Stimulated activated CD4-positive, alpha-beta T cell treated with anti-CD3 and anti-CD28 coated beads, Interleukin-15, amount 100 ng/mL, for 24 hours (primary cell): ENCODE data around the gene NDFIP1.
"Not testable (repeated sequence)": the region's sequence is repeated elsewhere in the genome, so short reads cannot be mapped to it uniquely, and the experiment has no call there.

Experiments used
- DNase-seq: peaks from one replicate; pipeline ENCODE4 v3.0.0-alpha.2; 2020

Gene NDFIP1

DNA sequence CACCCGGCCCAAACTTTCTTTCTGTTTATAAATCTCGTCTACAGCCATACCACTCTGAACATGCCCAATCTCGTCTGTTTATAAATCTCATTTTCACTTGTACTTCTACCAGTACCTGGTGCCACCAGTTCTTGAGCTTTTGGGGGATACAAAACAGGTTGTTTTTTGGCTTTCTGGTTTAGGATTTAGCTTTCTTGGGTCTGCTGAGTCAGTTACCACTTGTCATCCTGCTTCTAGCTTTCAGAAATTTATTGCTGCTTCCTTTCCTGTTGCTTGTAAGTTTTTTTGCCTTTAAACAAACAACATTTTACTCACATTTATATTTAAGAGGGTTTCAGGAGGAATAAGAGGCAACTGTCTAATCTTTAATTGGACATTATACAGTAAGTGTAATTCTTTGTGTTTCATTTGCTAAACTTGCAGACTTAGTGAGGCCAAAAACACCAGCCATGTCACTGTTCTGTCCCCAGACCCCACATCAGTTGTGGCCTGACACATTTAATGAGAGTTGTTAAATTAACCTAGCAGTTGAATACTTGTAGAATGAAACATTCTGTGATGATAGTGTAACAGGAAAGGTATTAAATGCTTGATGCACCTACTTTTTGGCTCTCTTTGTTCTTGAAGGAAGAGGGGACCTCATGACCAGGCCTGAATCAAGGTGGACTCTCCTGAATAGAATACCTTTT is 11.8 kb downstream of the NDFIP1 start:
- no peak for DNase-seq

DNA sequence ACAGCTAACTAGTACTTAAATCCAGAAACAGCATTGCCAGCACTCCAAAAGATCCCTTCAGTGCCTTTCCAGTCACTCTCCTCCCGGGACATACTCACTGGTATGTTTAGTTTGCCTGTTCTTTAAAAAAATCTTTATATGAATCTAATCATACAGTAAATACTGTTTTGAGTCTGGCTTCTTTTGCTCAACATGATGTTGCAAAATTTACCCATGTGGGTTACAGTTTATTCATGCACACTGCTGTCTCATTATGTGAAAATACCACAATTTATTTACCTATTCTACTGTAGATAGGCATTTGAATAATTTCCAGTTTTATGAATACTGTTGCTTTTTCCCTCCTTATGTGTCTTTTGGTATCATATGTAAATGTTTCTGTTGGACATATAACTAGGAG is 13.5 kb downstream of the NDFIP1 start:
- no peak for DNase-seq

DNA sequence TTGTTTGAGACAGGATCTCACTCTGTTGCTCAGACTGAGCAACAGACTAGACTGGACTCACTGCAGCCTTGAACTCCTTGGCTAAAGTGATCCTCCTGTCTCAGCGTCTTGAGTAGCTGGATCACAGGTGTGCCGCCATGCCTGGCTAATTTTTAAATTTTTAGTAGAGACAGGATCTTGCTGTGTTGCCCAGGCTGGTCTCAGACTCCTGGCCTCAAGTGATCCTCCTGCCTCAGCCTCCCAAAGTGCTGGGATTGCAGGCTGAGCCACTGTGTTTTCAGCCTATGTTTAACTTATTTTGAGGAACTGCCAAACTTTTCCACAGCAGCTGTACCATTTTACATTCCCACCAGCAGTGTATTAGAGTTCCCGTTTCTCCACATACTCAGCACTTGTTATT is 16.8 kb downstream of the NDFIP1 start:
- DNase-seq, result no peak

DNA sequence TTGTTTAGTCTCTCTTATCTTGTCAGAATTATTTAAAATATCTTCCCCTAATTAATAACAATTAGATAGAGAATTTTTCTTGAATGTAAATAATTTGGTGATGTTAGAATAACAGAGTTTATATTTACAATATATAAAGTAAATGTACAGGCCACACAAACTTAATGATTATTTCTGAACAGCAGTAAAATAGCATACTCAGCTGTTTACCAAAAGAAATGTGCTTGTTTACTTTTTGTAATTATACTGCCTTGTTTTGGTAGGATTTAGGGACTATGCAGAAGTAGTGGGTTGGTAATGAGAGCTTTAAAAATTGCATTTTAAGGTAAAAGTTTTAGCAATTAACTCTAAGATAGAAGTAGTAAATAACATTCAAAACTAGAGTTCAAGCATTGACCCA is 17.4 kb downstream of the NDFIP1 start:
- DNase-seq, result no peak

DNA sequence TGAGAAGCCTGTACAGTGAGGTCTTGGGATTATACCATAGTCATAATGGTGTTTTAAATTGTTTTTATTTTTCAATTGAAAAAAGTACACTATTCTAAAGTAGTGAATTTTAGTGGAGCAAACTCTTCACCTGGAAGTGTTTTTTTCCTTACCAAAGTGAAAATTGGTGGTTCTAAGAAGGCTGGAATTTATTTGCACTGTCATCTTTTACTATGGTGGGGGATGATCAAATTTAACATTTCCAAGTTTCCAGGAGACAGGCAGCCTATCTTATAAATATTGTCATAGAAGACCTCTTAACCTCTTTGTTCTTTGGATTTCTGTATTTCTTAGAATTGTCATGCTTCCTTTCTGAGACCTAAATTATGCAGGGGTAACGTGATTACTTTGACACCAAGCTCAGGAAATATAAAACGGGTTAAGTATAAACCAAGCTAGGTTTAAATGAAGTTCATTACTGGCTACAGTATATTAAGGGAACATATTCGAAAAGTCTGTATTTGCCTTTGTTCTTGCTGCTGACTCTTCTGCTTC is 20.2 kb downstream of the NDFIP1 start:
- DNase-seq, result no peak

DNA sequence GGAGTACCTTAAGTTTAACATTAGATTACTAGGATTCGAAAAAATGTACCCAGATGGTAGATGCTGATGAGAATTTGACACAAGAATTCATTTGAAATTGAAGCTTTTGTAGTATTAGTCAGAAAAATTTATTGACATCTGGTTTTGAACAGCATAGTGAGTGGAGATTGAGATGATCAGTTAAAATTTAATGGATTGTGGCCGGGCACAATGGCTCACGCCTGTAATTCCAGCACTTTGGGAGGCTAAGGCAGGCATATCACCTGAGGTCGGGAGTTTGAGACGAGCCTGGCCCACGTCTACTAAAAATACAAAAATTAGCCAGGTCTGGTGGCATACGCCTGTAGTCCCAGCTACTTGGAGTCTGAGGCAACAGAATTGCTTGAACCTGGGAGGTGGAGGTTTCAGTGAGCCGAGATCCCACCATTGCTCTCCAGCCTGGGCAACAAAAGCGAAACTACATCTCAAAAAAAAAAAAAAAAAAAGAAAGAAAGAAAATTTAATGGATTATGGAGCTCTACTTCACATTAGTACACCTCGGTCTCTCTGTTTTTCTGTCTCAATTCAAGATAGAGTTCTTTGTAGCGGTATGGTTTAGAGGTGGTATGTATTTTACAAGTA is 21.0 kb downstream of the NDFIP1 start:
- DNase-seq, result no peak

DNA sequence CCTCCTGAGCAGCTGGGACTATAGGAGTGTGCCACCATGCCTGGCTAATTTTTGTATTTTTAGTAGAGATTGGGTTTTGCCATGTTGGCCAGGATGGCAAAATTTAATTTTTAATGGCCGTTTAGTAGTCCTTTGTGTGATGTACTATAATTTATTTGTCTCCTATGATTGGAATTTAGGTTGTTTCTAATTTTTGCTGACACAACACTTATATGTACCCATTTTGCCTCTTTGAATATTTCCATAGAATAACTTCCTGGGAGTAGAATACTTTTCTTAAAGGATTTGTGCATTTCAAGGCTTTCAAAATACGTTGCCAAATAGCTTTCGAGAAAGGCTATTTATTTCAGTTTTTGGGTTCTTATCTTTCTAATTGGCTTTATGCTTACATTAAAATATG is 22.8 kb downstream of the NDFIP1 start:
- no peak for DNase-seq

DNA sequence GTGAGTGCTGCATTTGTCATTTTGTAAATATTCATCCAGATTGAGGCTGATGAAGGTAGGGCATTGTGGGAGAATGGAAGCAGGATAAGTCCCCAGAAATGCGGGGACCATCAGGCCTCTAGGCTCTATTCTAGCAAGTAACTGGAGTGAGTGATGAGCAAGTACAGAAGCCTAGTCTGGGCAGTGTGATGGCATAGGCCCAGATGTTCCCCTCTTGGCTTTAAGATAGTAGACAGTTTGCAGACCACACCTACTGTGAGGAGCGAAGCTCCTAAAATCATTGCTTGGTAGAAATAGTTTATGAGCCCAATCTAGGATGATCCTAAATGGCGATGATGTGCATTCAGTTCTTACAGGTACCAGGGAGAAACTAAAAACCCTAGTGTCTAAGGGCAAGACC is 24.3 kb downstream of the NDFIP1 start:
- no peak for DNase-seq

DNA sequence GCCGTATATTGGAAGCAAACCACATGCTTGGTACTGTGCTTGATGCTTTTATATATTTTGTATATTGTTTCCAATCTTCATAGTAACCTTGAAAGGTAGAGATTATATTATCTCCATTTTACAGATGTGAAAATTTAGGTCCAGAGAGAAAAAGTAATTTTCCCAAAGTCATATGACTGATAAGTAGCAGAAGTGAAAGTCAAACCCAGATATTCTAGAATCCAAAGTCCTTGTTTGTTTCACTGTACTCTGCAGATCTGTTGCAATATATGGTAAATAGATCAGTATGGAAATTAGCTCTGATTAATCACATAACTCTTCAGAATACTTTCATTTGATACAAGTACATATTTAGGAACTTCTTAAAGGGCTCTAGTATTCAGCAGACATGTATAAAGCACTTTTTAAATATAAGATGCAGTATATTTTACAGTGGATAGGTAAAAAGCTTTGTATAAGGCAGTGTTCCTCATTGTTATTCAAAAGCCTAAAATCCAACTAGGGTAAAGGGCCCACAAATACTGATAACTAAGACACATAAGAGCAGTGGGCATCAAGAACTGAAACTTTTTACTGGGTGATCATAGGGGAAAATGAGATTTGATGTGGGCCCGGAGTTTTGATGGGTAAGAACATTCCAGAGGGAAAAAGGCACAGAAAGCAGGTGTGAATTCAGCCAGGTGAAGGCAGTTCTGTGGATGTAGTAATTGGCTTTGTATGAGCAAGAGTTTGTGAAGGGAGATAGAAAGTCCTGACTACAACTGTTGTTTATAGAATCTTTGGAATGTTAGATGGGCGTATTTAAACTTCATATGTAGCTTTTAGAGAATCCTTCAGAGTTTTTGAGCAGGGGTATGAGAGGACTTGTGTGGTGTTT is 25.0 kb downstream of the NDFIP1 start:
- DNase-seq, result no peak

DNA sequence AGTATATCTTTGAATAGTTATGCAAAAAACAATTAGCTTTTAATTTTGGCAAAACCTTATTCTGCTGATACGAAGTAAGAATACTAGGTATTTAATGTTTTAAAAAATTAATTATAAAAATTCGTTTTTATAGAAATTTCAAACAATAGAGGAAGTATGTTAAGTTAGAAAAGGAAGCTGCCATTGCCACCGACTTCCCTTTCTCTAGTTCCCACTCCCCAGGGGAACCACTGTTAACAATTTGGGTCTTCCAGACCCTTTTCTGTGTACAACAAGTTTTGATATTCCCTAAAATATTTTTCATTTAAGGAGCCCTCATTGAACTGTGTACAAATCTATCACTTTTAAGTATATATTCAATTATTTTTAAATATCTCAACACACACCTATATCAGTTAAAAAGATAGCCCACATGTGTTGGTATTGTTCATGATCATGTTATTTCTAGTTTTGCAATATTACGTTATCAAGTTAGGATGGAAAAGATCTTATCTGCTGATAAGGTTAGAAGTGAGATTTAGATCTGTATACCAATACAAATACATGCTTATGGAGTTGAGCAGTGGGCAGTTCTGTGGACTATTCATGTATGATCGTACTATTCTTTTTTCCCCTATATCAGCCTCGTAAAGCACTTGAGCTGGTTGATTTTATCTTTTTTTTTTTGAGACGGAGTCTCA is 25.9 kb downstream of the NDFIP1 start:
- no peak for DNase-seq

DNA sequence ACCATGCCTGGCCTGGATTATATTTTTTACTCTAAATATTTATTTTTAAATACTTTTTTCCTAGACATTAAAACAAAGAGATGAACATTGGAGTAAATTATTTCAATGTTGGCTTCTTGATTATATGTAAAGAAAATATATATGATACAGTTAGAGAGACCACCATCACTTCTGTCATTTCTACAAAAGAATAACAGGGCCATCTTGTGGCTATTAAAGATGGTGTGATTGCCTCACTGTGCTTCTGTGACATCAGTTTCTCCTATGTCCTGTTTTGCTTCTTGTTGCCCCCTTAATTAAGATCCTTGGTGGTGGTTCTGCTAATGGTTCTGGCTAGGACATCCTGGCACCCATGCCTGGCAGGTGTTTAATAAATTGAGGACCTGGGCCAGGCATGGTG is 32.9 kb downstream of the NDFIP1 start:
- DNase-seq, result no peak

DNA sequence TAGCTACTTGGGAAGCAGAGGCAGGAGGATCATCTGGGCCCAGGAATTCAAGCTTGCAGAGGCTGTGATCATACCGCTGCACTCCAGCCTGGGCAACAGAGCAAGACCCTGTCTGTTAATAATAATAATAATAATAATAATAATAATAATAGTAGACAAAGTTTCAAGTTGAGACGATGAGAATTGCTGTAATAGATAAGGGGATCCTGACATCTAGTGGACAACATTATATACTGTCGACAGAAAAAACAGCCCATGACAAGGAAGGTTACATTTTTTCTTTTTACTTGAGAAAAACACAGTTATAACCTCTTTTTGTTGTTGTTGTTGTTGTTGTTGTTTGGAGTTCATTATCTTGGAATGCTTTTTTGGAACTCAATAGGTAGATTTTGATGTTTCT is 35.3 kb downstream of the NDFIP1 start:
- DNase-seq, result no peak

DNA sequence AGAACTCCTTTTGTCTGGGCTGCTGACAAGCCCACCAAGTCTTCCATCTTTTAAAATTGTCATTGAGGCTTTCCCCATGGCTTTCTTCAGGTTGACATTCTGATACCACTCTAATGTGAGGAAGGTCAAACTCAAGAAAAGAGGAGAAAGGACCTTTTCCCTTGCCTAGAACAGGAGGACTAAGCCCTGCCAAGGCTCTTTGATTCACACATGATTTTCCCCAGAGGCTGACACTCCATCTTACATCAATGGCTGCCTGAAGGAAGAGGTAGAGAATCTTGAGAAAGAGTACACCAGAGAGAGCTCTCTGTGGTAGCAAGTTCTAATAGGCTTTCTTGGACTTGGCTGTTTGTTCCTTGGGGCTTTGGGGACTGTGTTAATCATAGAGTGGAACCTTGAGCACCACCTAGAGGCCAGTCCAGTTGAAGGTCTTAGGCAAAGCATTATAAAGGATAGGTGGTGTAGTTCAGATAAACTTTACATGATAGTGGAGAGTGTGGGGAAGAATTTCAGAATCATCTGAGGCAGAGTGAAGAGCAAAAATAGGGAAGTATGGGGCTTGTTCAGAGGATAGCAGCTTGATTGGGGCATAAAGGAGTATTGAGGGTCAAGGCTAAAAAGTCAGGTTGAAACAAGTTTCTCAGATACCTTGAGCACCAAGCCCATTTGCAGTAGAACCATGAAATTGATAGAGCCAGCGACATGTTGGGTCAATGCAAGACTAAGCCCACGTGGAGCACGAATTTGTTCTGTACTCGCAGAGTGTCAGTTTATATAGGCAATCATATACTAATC is 36.7 kb downstream of the NDFIP1 start:
- peak; percentile 74 for DNase-seq

DNA sequence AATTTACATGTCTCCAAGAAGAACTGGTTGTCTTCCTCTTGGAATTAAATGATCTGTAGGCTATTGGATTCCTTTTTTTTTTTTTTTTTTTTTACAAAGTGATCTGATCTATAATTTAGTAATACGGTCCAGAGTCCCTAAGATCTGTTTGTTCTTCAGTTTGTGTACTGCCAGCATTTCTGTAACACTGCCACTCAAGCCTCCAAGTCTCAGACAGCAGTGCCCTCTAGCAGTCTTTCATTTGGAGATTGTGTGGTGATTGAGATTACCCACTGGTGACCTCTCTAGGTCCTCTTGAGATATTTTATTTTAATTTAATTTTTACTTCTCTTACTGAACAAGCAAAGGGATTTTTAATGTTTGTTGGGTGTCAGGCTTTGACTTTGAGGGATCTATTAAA is 40.8 kb downstream of the NDFIP1 start:
- DNase-seq, result no peak

DNA sequence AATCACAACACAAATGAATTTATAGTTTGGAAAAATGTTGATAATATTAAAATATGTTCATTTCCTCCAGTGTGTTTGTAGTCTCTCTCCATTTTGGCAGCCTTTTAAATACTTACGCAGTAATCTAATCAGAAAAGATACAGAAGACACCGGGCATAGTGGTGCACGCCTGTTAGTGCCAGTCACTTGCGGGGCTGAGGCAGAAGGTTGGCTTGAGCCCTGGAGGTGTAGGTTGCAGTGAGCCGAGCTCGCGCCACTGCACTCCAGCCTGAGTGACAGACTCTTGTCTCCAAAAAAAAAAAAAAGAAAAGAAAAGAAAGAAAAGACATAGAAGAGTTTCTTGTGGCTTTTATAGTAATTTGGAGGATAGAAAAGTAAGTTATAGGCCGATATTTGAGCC is 41.9 kb downstream of the NDFIP1 start:
- DNase-seq, result no peak

DNA sequence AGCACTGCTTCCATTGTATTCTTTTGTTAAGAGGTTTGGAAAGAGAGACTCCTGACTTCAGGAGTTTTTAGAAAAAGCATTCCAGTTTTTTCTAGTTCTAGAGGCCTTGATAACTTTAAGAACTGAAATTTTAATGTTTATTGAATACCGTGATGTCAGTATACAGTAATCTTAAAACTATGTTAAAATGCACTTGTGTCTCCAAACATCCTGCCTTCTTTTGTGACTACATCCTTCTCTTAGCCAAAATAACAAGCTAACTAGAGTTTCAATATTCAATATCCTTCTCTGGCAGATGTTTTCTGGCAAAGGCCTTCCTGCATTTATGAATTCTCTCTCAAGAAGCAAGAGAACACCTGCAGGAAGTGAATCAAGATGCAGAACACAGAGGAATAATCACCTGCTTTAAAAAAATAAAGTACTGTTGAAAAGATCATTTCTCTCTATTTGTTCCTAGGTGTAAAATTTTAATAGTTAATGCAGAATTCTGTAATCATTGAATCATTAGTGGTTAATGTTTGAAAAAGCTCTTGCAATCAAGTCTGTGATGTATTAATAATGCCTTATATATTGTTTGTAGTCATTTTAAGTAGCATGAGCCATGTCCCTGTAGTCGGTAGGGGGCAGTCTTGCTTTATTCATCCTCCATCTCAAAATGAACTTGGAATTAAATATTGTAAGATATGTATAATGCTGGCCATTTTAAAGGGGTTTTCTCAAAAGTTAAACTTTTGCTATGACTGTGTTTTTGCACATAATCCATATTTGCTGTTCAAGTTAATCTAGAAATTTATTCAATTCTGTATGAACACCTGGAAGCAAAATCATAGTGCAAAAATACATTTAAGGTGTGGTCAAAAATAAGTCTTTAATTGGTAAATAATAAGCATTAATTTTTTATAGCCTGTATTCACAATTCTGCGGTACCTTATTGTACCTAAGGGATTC is 43.1 kb downstream of the NDFIP1 start:
- peak; percentile 65 for DNase-seq

DNA sequence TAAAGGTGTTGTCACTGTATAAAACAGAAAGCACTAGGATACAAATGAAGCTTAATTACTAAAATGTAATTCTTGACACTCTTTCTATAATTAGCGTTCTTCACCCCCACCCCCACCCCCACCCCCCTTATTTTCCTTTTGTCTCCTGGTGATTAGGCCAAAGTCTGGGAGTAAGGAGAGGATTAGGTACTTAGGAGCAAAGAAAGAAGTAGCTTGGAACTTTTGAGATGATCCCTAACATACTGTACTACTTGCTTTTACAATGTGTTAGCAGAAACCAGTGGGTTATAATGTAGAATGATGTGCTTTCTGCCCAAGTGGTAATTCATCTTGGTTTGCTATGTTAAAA is 43.8 kb downstream of the NDFIP1 start:
- no peak for DNase-seq

DNA sequence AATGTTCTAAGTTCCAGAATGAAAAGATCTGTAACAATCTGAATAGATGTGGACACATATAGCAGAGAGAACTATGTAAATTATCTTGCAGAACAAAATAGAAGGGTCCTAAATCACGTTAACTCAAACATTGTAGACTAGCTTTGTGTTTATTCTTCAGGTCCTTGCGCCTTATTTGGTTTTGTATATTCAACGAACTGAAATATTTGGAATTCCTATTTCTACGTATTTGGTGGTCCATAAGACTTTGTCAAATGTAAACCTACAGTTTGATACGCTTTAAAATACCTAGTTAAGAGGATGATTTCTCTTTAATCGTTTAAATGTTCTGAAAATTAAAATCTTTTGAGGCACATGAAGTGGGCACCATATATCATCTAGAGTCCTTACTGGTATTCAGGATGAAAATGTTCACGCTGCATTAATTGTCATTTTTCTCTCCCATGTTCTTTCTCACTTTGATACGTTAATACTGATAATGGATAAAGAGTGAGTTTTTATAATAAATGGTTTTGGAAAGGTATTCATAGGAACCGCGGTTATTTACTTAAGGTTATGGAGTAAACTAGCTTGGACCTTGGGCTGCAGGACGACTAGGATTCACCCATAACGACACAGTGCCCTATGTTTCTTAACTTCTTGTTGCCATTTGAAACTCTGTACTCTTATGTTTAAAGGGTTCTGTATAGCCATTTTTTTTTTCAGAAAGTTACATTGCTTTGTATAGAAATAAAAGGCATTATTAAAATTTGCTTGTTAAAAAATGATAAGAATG is 45.3 kb downstream of the NDFIP1 start:
- DNase-seq, result no peak

DNA sequence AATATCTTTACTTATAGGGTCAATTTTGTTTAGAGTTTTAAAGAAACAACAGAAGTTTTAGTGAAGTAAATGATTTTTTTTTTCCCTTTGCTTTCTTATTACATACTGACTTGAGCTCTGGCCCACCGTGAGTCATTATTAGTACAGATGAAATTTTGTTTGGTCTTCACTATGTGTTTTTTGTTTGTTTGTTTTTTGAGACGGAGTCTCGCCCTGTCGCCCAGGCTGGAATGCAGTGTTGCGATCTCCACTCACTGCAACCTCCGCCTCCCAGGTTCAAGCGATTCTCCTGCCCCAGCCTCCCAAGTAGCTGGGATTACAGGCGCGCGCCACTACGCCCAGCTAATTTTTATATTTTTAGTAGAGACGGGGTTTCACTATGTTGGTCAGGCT is 45.9 kb downstream of the NDFIP1 start:
- DNase-seq, result not testable (repeated sequence)

DNA sequence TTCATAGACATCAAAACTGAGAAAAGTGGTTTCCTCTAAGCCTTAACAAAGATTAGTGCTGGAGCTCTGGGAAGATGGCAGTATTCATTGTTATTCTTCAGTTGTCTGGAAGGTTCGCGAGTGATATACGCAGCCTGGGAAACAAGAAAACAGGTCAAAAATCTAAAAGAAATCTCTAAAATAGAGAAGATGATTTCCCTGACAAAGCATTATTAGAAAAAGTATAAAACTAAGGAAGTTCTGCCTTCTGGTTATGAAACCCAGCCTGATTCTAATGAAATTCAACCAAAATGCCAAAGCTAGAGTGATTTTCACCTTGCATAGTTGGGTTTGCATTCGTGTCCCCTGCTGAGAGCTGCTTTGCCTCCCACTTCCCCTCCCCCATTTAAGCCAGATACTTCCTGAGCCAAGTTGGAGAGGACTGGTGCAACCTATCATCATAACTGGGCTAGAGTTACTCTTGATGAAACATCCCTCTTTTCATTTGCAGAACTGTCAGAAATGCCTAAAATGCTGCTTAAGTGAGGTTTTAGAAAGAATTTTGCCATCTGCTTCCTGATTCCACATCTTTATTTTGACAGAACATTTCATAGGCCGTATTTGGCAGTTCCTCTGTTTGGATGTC is 48.4 kb downstream of the NDFIP1 start:
- no peak for DNase-seq
